D341Med (cell line): ENCODE results near the gene PARD6A.

ENCODE experiments used
- DNase-seq: peaks from one replicate; pipeline ENCODE4 v3.0.0; 2012; ENCODE audit warnings: low spot score

PARD6A gene

DNA sequence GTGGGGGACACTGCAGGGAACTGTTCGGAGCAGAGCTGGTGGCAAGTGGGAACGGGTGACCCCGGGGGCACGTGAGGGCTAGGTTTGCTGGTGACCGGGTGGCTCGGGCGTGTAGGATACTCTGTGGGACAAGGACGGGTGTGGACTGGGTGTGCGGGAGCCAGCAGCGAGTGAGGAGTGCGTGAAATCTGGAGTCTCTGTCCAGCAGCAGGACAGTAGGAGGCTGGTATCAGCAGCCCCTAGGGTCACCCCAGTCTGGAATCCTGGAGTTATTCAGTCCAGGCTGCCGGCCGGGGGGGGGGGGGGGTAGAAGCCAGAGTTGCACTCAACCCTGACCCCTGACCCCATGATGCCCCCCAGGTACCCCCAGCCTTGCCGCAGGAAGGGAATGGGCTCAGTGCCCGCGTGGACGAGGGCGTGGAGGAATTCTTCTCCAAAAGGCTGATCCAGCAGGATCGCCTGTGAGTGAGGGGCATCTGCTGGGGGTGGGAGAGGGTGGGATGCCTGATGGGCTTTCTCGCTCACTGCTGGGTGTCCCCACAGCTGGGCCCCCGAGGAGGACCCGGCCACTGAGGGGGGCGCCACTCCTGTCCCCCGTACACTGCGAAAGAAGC lies 6.9 kb upstream of the PARD6A start:
- no peak for DNase-seq

GRCh38 chr16:67654403-67654911 lies 6.3 kb upstream of the PARD6A start:
- DNase-seq: no peak

DNA sequence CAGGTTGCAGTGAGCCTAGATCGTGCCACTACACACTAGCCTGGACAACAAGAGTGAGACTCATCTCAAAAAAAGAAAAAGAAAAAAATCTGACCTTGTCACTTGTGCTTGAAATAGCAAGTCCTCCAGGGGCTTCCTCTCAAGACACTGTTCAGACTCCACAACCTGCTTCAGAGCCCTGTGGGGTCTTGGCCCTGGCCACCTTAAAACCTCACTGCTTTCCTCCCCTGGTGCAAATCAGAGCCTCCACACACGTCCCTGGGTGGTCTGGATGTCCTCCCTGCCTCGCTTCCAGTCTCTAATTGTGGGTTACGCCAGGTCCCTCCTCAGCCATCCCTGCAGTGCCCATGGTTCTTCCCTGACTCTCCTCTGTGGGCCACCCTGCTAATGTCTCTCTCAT lies 5.4 kb upstream of the PARD6A start:
- DNase-seq: no peak

DNA sequence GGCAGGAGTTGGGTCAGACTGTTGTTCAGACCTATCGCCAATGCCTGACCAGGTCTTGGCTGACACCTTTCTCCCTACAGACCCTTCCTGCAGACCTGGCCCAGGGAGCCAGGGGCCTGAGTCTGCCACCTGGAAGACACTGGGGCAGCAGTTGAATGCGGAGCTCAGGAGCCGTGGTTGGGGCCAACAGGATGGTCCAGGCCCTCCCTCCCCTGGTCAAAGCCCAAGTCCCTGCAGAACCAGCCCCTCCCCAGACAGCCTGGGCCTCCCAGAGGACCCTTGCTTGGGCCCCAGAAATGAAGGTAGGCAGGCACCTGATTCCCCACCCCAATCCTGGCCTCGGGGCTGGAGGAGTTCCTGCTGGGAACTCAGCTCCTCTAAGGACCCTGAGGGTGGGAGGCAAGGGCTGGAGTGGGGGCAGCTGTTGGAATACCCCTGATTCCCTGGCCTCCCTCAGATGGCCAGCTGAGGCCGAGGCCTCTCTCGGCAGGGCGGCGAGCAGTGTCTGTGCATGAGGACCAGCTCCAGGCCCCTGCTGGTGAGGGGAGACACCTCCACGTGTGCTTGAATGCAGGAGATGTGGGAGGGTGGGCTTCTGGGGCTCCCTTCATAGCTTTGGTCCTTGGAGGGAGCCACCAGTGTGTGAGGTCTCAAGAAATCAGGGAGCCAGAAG lies 4.3 kb upstream of the PARD6A start:
- no peak for DNase-seq

DNA sequence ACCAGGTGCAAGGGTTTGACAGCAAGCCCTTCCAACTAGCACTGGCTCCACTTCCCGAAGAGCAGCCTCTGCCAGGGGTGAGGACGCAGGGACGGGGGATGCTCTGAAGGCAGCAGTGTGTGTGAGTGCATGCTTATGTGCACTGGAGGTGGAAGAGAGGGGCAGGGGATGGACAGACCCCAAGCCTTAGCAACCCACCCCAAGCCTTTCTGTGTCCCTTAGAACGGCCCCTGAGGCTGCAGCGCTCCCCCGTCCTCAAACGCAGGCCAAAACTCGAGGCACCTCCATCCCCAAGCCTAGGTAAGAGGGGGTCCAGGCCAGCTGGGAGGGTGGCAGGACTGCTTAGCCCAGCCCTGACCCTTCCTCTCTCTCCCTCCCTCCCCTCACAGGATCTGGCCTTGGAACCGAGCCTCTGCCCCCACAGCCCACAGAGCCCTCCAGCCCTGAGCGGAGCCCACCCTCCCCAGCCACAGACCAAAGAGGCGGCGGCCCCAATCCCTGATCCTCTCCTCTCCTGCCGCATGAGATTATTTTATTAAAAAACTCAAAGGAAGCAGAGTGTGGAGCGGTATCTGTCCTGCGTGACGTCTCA lies 3.6 kb upstream of the PARD6A start:
- no peak for DNase-seq

DNA sequence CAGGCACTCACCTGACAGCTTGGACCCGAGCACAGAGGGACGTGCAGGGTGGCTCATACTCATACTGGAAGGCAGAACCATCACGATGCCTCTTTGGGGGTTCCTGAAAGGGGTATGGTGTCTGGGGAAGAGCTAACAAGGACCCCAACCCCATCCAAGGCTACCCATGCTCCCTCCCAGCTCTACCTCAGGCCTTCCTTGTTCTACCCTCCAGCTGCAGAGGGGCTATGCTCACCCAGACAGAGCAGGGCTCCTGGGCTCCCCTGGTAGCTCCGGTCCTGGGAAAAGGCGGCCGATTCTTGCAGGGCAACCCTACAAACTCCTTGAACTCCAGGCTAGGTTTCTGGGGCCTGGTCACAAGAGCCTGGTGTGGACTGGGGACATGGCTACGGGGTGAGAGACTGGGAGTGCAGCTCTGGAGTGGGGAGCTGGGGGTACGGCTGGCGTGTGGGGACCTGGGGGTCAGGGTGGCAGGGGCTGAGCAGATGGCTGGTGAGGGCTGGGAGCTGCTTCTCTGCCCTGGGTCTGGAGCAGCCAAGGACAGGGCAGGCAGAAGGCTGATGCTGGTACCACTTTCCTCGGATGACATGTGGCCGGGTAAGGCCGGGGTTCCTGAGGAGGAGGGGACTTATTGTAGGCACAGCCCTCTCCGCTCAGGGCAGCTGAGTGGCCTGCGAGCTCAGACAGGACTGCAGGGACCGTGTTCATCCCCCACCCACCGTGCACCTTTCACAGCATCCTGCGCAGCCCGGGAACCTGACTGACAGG lies 2.8 kb upstream of the PARD6A start:
- no peak for DNase-seq

- DNase-seq: no peak
Observed at GRCh38 chr16:67658849-67659674, 1.7 kb upstream of the PARD6A start.

DNA sequence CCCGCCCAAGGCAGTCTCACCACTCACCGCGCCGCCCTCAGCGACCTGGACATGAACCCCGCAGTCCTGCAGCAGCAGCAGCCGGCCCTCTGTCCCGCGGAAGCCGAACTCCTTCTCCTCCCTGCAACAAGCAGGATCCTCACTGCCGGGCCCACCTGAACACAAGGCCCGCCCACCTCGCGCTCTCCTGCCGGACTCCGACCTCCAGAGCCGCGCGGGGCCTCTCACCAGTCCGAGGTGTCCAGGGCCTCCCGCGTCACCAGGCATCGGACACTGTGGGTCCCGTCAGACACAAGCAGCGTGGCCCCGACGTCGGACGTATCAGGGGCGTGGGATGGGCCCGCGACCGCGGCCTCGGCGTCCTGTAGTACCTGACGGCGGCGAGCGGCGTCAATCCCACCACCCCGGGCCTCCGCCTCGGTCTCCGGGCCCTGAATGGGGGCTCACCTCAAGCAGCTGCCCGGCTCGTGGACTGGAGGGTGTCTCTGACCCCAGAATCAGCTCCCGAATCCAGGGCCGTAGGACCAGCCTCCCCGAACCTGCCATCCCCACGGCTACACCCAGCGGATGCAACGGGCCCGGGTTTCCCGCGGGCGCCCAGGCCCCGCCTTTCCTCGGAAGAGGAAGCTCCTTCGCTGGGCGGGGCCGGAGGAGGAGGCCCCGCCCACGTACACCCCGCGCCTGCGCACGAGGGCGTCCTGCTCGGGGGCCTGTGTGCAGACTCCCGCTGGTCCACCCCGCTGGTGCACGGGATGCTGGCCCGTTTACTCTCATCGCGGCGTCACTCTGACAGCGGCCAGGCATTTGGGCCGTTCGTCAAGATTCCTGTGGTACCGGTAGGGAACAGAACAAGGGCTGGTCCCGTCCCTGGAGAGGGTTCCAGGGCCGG lies 841 bp upstream of the PARD6A start, which contains the start of gene ACD:
Gene ACD (minus strand): TSS at position 586 of the 889 bp plus-strand sequence. CDS start 40 bp downstream, at position 546.
- peak; percentile 95 for DNase-seq

DNA sequence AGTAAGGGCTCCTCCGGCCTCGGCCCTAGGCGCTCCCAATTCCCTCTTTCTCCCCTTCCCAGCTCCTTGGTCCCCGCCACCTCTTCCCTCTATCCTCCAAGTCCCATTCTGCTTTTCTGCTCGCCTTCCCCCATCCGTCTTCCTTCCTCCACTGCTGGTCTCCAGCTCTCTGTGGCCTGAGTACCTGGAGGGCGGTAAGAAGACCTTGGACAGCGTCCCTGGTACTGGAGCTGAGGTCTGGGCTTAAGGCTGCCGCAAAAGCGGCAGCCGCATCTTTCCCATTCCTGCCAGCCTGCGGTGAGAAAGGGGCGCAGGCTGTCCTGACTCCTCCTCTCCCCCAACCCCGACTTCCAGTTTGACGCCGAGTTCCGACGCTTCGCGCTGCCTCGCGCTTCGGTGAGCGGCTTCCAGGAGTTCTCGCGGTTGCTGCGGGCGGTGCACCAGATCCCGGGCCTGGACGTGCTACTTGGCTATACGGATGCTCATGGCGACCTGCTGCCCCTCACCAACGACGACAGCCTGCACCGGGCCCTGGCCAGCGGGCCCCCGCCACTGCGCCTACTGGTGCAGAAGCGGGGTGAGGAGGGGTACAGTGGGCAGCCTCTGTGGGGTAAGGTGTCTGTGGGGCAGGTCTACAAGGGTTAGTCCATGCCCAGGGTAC lies 471 bp downstream of the PARD6A start:
- no peak for DNase-seq

DNA sequence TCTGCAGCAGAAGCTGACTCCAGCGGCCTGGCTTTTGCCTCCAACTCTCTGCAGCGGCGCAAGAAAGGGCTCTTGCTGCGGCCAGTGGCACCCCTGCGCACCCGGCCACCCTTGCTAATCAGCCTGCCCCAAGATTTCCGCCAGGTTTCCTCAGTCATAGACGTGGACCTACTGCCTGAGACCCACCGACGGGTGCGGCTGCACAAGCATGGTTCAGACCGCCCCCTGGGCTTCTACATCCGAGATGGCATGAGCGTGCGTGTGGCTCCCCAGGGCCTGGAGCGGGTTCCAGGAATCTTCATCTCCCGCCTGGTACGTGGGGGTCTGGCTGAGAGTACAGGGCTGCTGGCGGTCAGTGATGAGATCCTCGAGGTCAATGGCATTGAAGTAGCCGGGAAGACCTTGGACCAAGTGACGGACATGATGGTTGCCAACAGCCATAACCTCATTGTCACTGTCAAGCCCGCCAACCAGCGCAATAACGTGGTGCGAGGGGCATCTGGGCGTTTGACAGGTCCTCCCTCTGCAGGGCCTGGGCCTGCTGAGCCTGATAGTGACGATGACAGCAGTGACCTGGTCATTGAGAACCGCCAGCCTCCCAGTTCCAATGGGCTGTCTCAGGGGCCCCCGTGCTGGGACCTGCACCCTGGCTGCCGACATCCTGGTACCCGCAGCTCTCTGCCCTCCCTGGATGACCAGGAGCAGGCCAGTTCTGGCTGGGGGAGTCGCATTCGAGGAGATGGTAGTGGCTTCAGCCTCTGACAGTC lies 1.3 kb downstream of the PARD6A start:
- no peak for DNase-seq

- no peak for DNase-seq
Observed at GRCh38 chr16:67662653-67663010, 1.9 kb downstream of the PARD6A start.

DNA sequence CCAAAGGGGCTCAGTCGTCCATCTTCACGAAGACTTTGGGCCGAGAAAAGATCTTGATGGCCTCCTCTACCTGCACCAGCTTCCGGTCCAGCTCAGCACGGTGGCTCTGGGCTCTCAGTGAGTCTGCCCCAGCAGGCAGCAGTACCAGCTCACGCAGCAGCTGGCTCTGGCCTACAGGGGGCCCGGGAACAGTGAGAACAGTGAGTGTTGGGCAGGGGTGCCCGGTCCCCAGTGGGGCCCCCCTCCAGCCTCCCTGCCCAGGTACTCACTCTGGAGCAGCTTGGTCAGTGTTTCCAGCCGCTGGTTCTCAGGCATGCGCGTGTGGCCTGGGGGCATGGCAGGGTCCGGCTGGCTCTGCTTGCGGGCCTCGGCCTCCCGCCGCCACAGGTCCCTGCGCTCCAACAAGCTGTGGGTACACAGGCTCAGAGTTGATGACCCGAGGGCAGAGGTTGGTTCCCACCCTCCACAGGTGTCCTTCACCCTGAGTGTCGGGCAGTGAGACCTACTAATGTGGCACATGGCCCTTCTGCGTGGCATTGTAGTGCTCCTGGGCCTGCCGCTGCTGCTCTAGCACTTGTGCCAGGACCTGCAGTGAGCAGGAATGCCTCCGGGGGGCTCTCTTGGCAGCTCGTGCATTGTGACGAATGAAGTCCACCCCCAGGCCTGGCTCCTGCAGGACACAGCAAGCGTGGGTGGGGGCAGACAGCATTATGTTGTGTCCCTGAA lies 2.6 kb downstream of the PARD6A start:
- DNase-seq: no peak

DNA sequence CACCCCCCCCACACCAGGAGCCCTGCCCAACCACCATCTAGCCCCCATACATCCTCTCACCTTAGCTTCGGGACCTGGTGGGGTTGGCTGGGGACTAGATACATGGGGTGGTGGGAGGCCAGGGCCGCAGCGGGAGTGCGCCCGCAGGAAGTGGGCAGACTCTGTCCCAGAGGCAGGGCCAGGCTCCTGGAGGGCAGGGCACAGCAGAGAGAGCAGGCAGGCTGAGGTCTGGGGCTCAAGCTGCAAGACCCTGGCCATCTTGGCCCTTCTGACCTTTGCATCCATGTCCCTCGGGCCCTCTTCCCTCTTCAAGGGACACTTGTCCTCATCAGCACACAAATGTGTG lies 3.1 kb downstream of the PARD6A start:
- no peak for DNase-seq

- DNase-seq: no peak
Observed at GRCh38 chr16:67664258-67664657, 3.5 kb downstream of the PARD6A start.

GRCh38 chr16:67664871-67665270 lies 4.1 kb downstream of the PARD6A start:
- no peak for DNase-seq

DNA sequence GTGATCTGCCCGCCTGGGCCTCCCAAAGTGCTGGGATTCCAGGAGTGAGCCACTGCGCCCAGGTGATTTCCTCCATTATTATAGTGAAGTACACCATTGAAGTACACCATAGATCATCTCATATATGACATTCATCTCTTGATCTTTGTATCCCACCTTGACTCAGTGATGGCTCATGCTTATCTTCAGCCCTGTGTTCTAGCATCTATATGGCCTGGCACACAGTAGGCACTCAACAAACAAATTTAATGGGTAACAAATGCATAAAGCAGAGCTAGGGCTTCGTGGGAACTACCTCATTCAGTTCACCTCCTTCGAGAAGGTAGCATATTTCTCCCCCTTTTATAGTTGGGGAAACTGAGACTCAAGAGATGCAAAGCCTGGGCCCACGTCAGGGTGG lies 4.8 kb downstream of the PARD6A start:
- DNase-seq: no peak

- DNase-seq: peak; percentile 66
Observed at GRCh38 chr16:67666032-67666551, 5.3 kb downstream of the PARD6A start.
